ENCODE measurements around the gene SKOR2. TPM values are rescaled to one million over a fixed set of nuclear protein-coding genes. Genes with fewer than 3 reads are reported as not detected.
A peak's percentile ranks its signal among the peaks of the same experiment; 100 is the strongest.

The SKOR2 gene
- total and polyA plus RNA-seq, 4 experiments from 2014 or later: not detected

DNA sequence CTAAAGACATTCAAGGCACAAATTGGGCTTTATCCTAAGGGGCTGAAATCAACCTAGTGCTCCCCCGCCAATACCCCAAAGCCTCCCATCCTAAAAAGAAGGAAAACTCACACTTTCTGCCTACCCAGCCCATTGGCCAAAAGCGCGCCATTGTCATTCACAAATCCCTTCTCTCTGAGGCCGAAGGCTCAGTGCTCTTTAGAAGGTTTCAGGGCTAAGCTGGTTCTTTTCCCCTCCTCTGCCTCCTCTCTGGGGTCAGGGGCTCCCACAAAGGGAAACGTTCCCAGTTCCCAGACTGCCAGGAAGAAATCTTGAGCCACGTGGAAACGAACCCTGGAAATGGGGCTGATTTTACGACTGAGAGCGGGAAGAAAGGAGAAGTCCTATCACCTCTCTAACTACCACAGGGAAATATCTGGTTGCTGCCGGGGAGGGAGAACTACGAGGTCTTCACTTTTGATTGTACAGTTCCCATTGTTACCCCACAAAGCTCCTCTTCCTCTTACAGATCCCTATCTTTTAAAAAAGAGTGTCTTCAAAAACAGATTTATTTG lies 1.7 kb upstream of the SKOR2 start:
- Histone ChIP-seq H3K4me3 (ENCODE audit: low read length in 2 of 2) (no peak overlapping the region), H3K27me3 (ENCODE audit: insufficient read depth, low read length) (peaks cover 49% of the 10 kb centered on the region), H3K27ac (ENCODE audit: low read depth, low read length) (no peak overlapping the region), H3K36me3 (ENCODE audit: insufficient read depth, low read length) (no peaks in the 10 kb centered on the region), H3K9me3 (ENCODE audit: control insufficient read depth in 1 of 2, low read length in 2 of 2) (no peaks in the 10 kb centered on the region), H3K4me1 (ENCODE audit: insufficient read depth, low read length) (no peaks in the 10 kb centered on the region)
- Mint-ChIP-seq H3K4me3 (no peak overlapping the region), H3K27ac (no peak overlapping the region), H3K27me3 (peaks cover 64 to 75% of the 10 kb centered on the region in 2 donors), H3K9me3 (peaks cover 0 to 19% (median 11%) of the 10 kb centered on the region in 8 donors), H3K36me3 (peaks cover 0 to 4% of the 10 kb centered on the region in 2 donors), H3K4me1 (no peaks in the 10 kb centered on the region)
- intact Hi-C loops (cut with micrococcal nuclease): no loop called here
- ChIA-PET CTCF (ENCODE audit: partially characterized antibody) (no interaction called here), POLR2A (ENCODE audit: partially characterized antibody) (no interaction called here)
- no peak for DNase-seq

DNA sequence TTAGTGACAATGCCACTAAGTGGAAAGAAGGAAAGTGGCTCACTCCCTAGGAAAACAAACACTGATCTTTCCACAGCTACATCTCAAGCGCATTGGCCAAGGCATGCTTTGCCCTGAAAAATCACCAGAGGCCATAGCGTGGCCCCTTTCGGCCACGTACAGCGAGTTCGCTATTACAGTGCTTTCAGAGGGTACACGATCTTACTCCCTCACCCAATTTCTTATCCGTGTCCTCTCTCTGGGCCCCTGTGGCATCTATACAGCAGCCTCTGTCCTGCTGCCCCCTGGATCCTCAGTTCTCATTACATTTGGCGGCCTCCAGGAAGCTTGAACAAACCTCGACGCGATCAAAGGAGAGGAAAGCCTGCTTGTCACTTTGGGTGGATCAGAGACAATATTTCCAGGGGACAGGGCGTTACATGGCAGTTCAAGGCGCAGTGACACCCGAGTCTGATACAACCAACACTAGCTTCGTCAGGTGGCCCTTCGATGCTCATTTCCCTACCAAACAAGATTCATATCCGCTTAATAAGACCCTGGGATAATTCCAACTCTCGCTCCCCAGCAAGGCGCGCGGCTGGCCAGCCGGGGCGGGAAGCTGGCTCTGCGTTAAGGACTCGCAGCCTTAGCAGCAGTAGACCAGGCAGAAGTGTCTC lies 941 bp downstream of the SKOR2 start:
- intact Hi-C loops (cut with micrococcal nuclease): no loop called here
- peaks cover 0 to 19% (median 11%) of the 10 kb centered on the region in 8 donors for H3K9me3 Mint-ChIP-seq

DNA sequence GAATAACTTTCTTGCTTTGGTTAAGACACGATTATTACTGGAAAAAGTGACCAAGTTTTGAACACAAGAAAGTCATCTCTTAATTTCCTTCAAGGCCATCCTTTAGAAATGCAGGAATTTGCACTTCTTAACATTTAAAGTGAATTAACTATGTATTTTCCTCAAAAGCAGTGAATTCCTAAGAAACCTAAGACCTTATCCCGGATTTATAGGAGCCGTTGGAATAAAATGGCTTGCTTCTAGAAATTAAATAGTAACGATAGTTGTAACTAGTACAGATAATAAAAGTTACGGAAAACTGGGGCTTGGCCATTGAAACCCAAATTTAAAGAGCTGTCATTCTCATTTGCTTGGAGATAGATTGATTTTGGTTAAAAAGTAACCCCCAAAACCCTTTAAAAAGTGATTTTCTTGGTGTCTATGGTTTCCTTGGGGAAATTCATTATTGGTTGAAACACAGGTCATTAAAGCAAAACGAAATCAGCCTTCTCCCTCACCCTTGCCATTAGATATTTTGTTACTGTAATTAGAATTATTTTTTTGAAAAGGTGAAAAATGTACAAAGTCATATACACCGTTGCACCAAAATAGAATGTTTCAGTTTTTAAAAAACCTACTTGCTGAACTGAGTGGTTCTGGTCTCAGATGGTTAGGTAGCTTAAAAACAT lies 2.0 kb downstream of the SKOR2 start:
- Histone ChIP-seq H3K4me1 (ENCODE audit: insufficient read depth, low read length) (no peaks in the 10 kb centered on the region), H3K4me3 (ENCODE audit: low read length in 2 of 2) (no peak overlapping the region), H3K27me3 (ENCODE audit: insufficient read depth, low read length) (peaks cover 46% of the 10 kb centered on the region), H3K36me3 (ENCODE audit: insufficient read depth, low read length) (no peaks in the 10 kb centered on the region), H3K27ac (ENCODE audit: low read depth, low read length) (no peak overlapping the region), H3K9me3 (ENCODE audit: control insufficient read depth in 1 of 2, low read length in 2 of 2) (no peaks in the 10 kb centered on the region)
- Mint-ChIP-seq H3K36me3 (peaks cover 0 to 6% of the 10 kb centered on the region in 2 donors), H3K9me3 (peaks cover 0 to 16% (median 7%) of the 10 kb centered on the region in 8 donors), H3K4me3 (no peak overlapping the region), H3K27me3 (peaks cover 66 to 67% of the 10 kb centered on the region in 2 donors), H3K27ac (no peak overlapping the region), H3K4me1 (peaks cover 0 to 7% (median 3%) of the 10 kb centered on the region in 4 donors)
- CTCF ChIA-PET (ENCODE audit: partially characterized antibody): no interaction called here
- intact Hi-C loops (cut with micrococcal nuclease): no loop called here
- POLR2A ChIA-PET (ENCODE audit: partially characterized antibody): no interaction called here
- no peak for DNase-seq

More for the DNA sequence above, 941 bp downstream of the SKOR2 start:
- Histone ChIP-seq H3K36me3 (ENCODE audit: insufficient read depth, low read length) (no peaks in the 10 kb centered on the region), H3K4me1 (ENCODE audit: insufficient read depth, low read length) (no peaks in the 10 kb centered on the region), H3K4me3 (ENCODE audit: low read length in 2 of 2) (no peak overlapping the region), H3K9me3 (ENCODE audit: control insufficient read depth in 1 of 2, low read length in 2 of 2) (no peaks in the 10 kb centered on the region), H3K27ac (ENCODE audit: low read depth, low read length) (no peak overlapping the region), H3K27me3 (ENCODE audit: insufficient read depth, low read length) (peaks cover 52% of the 10 kb centered on the region)
- Mint-ChIP-seq H3K36me3 (peaks cover 0 to 10% of the 10 kb centered on the region in 2 donors), H3K27me3 (peaks cover 63 to 65% of the 10 kb centered on the region in 2 donors), H3K4me1 (peaks cover 0 to 7% (median 3%) of the 10 kb centered on the region in 4 donors), H3K4me3 (no peak overlapping the region), H3K27ac (no peak overlapping the region)
- ChIA-PET POLR2A (ENCODE audit: partially characterized antibody) (no interaction called here), CTCF (ENCODE audit: partially characterized antibody) (no interaction called here)
- DNase-seq: no peak

DNA sequence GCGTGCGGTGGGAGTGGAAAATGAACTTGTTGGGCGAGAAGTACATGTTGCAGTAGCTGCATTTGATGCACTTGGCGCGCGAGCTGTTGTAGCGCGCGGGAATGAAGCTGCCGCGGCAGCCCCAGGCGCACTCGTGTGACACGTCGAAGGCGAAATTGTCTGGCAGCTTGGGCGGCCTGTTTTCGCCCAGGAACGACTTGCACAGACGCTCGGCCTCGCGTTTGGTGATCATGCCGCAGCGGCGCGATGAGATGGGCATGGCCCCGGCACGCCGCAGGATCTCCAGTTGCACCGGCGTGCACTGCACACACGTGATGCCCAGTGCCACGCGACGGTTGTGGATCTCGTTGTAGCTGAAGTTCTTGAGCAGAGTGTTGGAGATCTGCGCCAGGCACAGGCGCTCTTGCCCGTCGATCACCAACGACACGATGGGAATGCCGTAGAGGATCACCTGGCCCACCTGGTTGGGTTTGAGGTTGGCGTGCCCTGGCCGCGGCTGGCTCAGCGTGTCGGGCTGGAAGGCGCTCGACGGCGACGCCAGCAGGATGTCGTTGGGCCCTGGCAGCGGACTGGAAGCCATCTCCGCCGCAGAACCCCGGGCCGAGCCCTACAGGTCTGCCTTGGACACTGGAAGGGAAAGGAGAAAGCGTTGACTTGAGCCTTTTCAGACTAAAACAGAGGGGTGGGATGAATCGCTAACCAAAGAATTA lies 2.7 kb downstream of the SKOR2 start:
- intact Hi-C loops (cut with micrococcal nuclease): no loop called here

DNA sequence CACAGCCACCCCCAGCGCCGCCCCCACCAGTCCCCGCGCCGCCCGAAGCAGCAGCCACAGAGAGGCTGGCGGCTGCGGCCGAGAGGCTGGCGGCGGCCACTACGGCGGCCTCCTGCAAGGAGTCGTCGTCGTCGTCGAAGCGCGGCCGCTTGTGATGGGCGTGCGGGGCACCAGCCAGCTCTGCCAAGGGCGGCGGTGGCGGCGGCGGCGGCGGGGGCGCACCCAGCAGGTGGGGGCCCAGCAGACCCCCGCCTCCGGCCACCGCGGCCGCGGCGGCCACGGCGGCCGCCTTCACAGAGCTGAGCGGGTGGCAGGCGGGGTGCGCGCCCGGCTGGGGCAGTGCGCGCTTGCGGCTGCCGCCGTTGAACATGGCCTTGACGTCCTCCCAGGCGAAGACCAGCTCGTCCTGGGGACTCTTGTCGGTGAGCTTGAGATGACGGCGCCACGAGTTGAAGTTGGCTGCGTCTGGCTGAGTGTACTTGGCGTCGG lies 3.3 kb downstream of the SKOR2 start:
- Mint-ChIP-seq H3K4me1 (peaks cover 0 to 7% (median 3%) of the 10 kb centered on the region in 4 donors), H3K27ac (no peak overlapping the region), H3K36me3 (peaks cover 0 to 6% of the 10 kb centered on the region in 2 donors), H3K27me3 (peaks cover 66% of the 10 kb centered on the region in 2 donors), H3K9me3 (peaks cover 0 to 16% (median 5%) of the 10 kb centered on the region in 8 donors), H3K4me3 (peak overlapping the region in 3 of 8 donors; percentile 13 to 50 (median 35))
- intact Hi-C loops (cut with micrococcal nuclease): no loop called here
- ChIA-PET CTCF (ENCODE audit: partially characterized antibody) (no interaction called here), POLR2A (ENCODE audit: partially characterized antibody) (no interaction called here)
- H3K4me1 ChIP-seq (ENCODE audit: insufficient read depth, low read length): no peaks in the 10 kb centered on the region
- no peaks in the 10 kb centered on the region for H3K9me3 ChIP-seq (ENCODE audit: control insufficient read depth in 1 of 2, low read length in 2 of 2)
- peaks cover 34% of the 10 kb centered on the region for H3K27me3 ChIP-seq (ENCODE audit: insufficient read depth, low read length)
- no peak for DNase-seq
- no peaks in the 10 kb centered on the region for H3K36me3 ChIP-seq (ENCODE audit: insufficient read depth, low read length)
- no peak overlapping the region for H3K27ac ChIP-seq (ENCODE audit: low read depth, low read length)
- H3K4me3 ChIP-seq (ENCODE audit: low read length in 2 of 2): no peak overlapping the region

More for the DNA sequence above, 2.7 kb downstream of the SKOR2 start:
- no peaks in the 10 kb centered on the region for H3K9me3 ChIP-seq (ENCODE audit: control insufficient read depth in 1 of 2, low read length in 2 of 2)
- H3K27me3 ChIP-seq (ENCODE audit: insufficient read depth, low read length): peaks cover 39% of the 10 kb centered on the region
- ChIA-PET POLR2A (ENCODE audit: partially characterized antibody) (no interaction called here), CTCF (ENCODE audit: partially characterized antibody) (no interaction called here)
- no peak overlapping the region for H3K27ac ChIP-seq (ENCODE audit: low read depth, low read length)
- Mint-ChIP-seq H3K27ac (no peak overlapping the region), H3K4me3 (peak overlapping the region in 4 of 8 donors; percentile 13 to 50 (median 42)), H3K9me3 (peaks cover 0 to 16% (median 5%) of the 10 kb centered on the region in 8 donors), H3K36me3 (peaks cover 0 to 6% of the 10 kb centered on the region in 2 donors), H3K4me1 (peaks cover 0 to 7% (median 3%) of the 10 kb centered on the region in 4 donors), H3K27me3 (peaks cover 64 to 65% of the 10 kb centered on the region in 2 donors)
- H3K4me3 ChIP-seq (ENCODE audit: low read length in 2 of 2): no peak overlapping the region
- H3K36me3 ChIP-seq (ENCODE audit: insufficient read depth, low read length): no peaks in the 10 kb centered on the region
- no peaks in the 10 kb centered on the region for H3K4me1 ChIP-seq (ENCODE audit: insufficient read depth, low read length)
- no peak for DNase-seq

DNA sequence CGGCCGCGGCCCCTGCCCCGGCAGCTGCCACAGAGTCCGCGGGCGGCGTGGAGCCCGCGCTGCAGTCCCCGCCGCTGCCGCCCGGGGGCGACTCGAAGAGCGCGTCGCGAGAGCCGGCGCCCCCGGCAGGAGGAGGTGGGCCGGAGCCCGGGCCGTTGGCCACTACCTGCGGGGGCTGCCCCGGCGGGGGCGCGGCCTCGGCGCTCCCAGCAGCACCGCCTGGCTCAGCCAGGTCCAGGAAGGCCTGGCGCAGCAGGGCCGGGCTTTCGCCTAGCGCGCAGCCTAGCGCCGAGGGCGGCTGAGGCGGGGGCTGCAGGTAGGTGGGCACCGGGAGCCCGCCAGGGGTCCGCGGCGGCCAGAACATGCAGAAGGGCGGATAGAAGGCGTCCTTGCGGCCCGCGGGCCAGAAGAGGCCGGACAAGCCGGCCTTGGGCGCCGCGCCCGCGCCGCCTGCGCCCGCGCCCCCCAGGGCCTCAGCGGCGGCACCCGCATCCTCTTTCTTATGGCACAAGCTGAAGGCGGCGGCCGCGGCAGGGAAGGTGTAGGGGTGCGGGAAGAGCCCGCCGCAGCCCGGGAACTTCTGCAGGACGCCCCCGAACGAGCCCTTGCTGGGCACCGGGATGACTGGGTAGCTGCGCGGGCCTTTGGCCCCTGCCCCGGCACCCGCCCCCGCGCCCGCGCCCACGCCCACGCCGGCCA lies 3.9 kb downstream of the SKOR2 start:
- intact Hi-C loops (cut with micrococcal nuclease): no loop called here
- peaks cover 0 to 7% (median 3%) of the 10 kb centered on the region in 4 donors for H3K4me1 Mint-ChIP-seq
- Histone ChIP-seq H3K4me1 (ENCODE audit: insufficient read depth, low read length) (no peaks in the 10 kb centered on the region), H3K36me3 (ENCODE audit: insufficient read depth, low read length) (no peaks in the 10 kb centered on the region), H3K4me3 (ENCODE audit: low read length in 2 of 2) (no peak overlapping the region), H3K27ac (ENCODE audit: low read depth, low read length) (no peak overlapping the region), H3K9me3 (ENCODE audit: control insufficient read depth in 1 of 2, low read length in 2 of 2) (no peaks in the 10 kb centered on the region), H3K27me3 (ENCODE audit: insufficient read depth, low read length) (peaks cover 28% of the 10 kb centered on the region)
- no peak for DNase-seq
- H3K9me3 Mint-ChIP-seq: peaks cover 0 to 12% (median 4%) of the 10 kb centered on the region in 8 donors
- POLR2A ChIA-PET (ENCODE audit: partially characterized antibody): no interaction called here
- no peak overlapping the region for H3K27ac Mint-ChIP-seq
- CTCF ChIA-PET (ENCODE audit: partially characterized antibody): no interaction called here
- H3K4me3 Mint-ChIP-seq: no peak overlapping the region
- H3K36me3 Mint-ChIP-seq: peaks cover 0 to 6% of the 10 kb centered on the region in 2 donors
- H3K27me3 Mint-ChIP-seq: peaks cover 63 to 66% of the 10 kb centered on the region in 2 donors

Data from CD4-positive, alpha-beta memory T cell (primary cell).